ENCODE results near the gene COL13A1.

- TF ChIP-seq CTCF (IDR thresholded peaks at IDR 0.05): no peak
- no peak for TF ChIP-seq POLR2AphosphoS5 (IDR thresholded peaks at IDR 0.05)
- TF ChIP-seq POLR2A (IDR thresholded peaks at IDR 0.05): no peak
- TF ChIP-seq EP300 (IDR thresholded peaks at IDR 0.05): no peak
Measured at GRCh38 chr10:69842882-69843281, 41.2 kb downstream of the COL13A1 start.

Data from upper lobe of left lung (tissue), 4 donors.